ENCODE data around the gene ZYG11A.
"Not testable (repeated sequence)": the region's sequence is repeated elsewhere in the genome, so short reads cannot be mapped to it uniquely, and the experiment has no call there.

Gene ZYG11A

DNA sequence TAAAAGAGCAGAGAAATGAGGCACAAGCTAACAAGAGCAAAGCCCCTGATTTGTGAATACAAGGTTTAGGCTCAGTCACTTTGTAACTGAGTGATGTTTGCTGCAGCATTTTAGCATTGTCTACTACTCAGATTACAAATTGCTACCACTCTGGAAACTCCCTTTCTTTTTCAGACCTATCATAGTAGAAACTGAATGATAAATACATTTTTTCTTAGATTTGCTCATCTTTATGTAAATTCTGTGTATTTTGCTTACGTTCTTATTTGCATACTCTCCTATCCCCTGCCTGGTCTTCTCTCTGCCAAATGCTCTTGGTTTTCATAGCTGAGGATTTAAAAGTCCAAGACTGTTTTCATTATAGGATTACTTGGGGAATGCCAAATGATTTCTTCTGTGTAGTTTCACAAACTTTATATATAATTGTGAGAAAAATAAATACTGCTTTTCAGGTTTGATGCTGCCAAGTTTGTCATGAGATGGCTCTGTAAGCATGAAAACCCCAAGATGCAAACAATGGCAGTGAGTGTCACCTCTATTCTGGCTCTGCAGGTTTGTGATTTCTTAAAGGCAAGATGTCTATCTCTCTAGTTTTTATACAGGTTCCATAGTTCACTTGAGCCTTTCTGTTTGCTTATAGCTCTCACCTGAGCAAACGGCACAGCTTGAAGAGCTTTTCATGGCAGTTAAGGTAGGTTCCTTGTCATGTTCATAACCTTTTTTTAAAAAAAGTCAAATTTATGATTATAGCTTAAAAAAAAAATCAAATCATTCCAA is 24.7 kb downstream of the ZYG11A start:
- H3K4me3 Mint-ChIP-seq = no peak overlapping the region
- DNase-seq = no peak
- TF ChIP-seq, protein P1, sequence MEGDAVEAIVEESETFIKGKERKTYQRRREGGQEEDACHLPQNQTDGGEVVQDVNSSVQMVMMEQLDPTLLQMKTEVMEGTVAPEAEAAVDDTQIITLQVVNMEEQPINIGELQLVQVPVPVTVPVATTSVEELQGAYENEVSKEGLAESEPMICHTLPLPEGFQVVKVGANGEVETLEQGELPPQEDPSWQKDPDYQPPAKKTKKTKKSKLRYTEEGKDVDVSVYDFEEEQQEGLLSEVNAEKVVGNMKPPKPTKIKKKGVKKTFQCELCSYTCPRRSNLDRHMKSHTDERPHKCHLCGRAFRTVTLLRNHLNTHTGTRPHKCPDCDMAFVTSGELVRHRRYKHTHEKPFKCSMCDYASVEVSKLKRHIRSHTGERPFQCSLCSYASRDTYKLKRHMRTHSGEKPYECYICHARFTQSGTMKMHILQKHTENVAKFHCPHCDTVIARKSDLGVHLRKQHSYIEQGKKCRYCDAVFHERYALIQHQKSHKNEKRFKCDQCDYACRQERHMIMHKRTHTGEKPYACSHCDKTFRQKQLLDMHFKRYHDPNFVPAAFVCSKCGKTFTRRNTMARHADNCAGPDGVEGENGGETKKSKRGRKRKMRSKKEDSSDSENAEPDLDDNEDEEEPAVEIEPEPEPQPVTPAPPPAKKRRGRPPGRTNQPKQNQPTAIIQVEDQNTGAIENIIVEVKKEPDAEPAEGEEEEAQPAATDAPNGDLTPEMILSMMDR (IDR thresholded peaks at IDR 0.05) = no peak
- no peaks in the 10 kb centered on the region for H3K36me3 Mint-ChIP-seq (ENCODE audit: low read depth)
- peaks cover 6% of the 10 kb centered on the region for H3K4me1 Mint-ChIP-seq
- peak overlapping the region; percentile 1 for H3K27ac Mint-ChIP-seq
- H3K27me3 Mint-ChIP-seq (ENCODE audit: low read depth, poor library complexity) = peaks cover 2% of the 10 kb centered on the region
- H3K9me3 Mint-ChIP-seq = peaks cover 16% of the 10 kb centered on the region

DNA sequence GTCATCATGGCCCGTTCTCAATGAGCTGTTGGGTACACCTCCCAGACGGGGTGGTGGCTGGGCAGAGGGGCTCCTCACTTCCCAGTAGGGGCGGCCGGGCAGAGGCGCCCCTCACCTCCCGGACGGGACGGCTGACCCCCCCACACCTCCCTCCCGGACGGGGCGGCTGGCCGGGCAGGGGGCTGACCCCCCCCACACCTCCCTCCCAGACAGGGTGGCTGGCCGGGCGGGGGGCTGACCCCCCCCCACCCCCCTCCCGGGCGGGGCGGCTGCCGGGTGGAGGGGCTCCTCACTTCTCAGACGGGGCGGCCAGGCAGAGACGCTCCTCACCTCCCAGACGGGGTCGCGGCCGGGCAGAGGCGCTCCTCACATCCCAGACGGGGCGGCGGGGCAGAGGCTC is 27.2 kb downstream of the ZYG11A start:
- H3K4me3 Mint-ChIP-seq, DNase-seq: not testable (repeated sequence)

DNA sequence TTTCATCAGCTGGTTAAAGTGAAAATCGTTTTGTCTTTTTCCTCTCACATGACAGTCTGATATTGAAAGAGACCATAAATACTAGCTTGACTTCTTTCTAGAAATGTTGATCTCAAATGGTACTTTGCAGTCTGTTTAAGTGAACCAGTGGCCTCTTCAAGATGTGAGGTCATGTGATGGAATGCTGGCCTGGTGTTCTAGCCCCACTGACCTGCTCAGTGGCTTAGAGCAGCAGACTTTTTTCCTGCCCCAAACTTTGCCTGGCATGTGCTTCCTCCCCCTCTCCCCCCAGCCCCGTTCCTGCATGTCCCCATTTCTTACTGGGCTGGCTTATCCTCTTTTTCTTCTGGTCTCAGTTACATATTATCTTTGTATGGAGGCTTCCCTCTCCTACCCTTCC is 34.3 kb downstream of the ZYG11A start:
- TF ChIP-seq, protein P1 (IDR thresholded peaks at IDR 0.05) = no peak
- H3K4me3 Mint-ChIP-seq = no peak overlapping the region
- H3K27me3 Mint-ChIP-seq (ENCODE audit: low read depth, poor library complexity) = peaks cover 6% of the 10 kb centered on the region
- H3K27ac Mint-ChIP-seq = no peak overlapping the region
- no peak for DNase-seq
- H3K9me3 Mint-ChIP-seq = peaks cover under 1% of the 10 kb centered on the region
- H3K4me1 Mint-ChIP-seq = peaks cover 7% of the 10 kb centered on the region
- H3K36me3 Mint-ChIP-seq (ENCODE audit: low read depth) = no peaks in the 10 kb centered on the region

More for the DNA sequence above, 27.2 kb downstream of the ZYG11A start:
- H3K27ac Mint-ChIP-seq; H3K36me3 Mint-ChIP-seq (ENCODE audit: low read depth); H3K4me1 Mint-ChIP-seq; H3K27me3 Mint-ChIP-seq (ENCODE audit: low read depth, poor library complexity): not testable (repeated sequence)
- H3K9me3 Mint-ChIP-seq = peaks cover 16% of the 10 kb centered on the region

DNA sequence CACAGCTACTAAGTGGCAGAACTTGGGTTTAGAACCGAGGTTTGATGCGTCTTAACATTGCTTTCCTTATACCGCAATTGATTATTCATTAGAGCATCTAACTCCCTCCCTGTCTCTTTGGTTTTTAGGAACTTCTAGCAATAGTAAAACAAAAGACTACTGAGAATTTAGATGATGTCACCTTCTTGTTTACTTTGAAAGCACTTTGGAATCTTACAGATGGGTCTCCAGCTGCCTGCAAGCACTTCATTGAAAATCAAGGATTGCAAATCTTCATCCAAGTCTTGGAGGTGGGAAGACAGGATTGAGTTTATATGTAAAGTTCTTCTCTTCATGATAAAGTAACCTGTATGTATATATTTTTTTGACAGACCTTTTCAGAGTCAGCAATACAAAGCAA is 35.0 kb downstream of the ZYG11A start:
- DNase-seq = no peak
- H3K27me3 Mint-ChIP-seq (ENCODE audit: low read depth, poor library complexity) = peaks cover 6% of the 10 kb centered on the region
- no peaks in the 10 kb centered on the region for H3K36me3 Mint-ChIP-seq (ENCODE audit: low read depth)
- no peak overlapping the region for H3K4me3 Mint-ChIP-seq
- H3K27ac Mint-ChIP-seq = no peak overlapping the region
- TF ChIP-seq, protein P1 (IDR thresholded peaks at IDR 0.05) = no peak
- H3K4me1 Mint-ChIP-seq = peaks cover 7% of the 10 kb centered on the region
- H3K9me3 Mint-ChIP-seq = no peaks in the 10 kb centered on the region

DNA sequence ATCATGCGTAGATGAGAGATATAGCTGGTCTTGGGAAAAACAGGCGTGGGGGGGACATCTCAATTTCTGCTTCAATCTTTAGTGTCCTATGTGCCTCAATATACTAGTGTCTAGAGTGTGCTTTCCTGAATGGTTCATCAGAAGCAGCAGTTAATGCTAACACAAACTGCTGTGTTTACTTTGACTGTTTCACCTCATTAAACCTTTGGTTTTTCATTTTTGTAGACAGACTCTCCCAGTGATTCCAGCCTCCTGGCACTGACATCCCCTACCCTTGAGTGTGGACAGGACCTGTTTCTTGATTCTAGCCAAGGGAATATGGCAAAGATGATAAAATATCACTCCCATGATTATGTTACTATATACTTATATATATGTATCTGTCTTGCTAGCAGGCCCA is 37.6 kb downstream of the ZYG11A start:
- Mint-ChIP-seq H3K9me3 (no peaks in the 10 kb centered on the region), H3K36me3 (ENCODE audit: low read depth) (no peaks in the 10 kb centered on the region), H3K4me3 (no peak overlapping the region), H3K27ac (no peak overlapping the region), H3K4me1 (peaks cover 7% of the 10 kb centered on the region), H3K27me3 (ENCODE audit: low read depth, poor library complexity) (no peaks in the 10 kb centered on the region)
- TF ChIP-seq, protein P1 (IDR thresholded peaks at IDR 0.05) = no peak
- no peak for DNase-seq

DNA sequence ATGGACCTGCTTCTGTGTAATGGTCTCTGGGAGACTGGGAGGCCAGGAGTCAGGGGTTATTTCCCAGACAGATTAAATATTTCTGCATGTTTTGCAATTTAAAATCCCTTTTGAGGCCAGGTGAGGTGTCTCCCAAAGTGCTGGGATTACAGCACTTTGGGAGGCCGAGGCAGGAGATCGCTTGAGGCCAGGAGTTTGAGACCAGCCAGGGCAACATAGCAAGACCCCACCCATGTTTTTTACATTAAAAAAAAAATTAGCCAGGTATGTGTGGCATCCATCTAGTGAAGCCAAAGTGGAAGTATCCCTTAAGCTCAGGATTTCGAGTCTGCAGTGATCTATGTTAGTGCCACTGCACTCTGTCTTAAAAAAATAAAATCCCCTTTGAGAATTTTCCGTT is 44.9 kb downstream of the ZYG11A start:
- no peak for DNase-seq
- Mint-ChIP-seq H3K27me3 (ENCODE audit: low read depth, poor library complexity) (peaks cover 6% of the 10 kb centered on the region), H3K27ac (peak overlapping the region; percentile 24), H3K4me1 (no peaks in the 10 kb centered on the region), H3K4me3 (no peak overlapping the region), H3K9me3 (no peaks in the 10 kb centered on the region), H3K36me3 (ENCODE audit: low read depth) (no peaks in the 10 kb centered on the region)
- TF ChIP-seq, protein P1 (IDR thresholded peaks at IDR 0.05) = no peak
